OCI-LY7 (cell line): ENCODE data around the gene CNPY2. TPM values are rescaled to one million over a fixed set of nuclear protein-coding genes. Genes with fewer than 3 reads are reported as not detected.
"Not testable (repeated sequence)": the region's sequence is repeated elsewhere in the genome, so short reads cannot be mapped to it uniquely, and the experiment has no call there.

Experiments
- BruUV-seq: library from RNA; stranded (reverse); fragments of 400-500 nt; replicated peaks from 2 replicates; lab custom pipeline; 2021; lab: Mats Ljungman, UMichigan
- CTCF ChIA-PET: fragments of 300-600 bp; sonication (Branson Sonifier 250); formaldehyde crosslinking; loops from one replicate; lab custom pipeline; 2022; ENCODE audit warnings: antibody characterized with exemption; ENCODE audit not compliant: unreplicated experiment; lab: Charles Lee
- POLR2A ChIA-PET: fragments of 300-600 bp; sonication (Branson Sonifier 250); formaldehyde crosslinking; loops from one replicate; lab custom pipeline; 2022; ENCODE audit warnings: antibody characterized with exemption; lab: Charles Lee
- DNase-seq: peaks from one replicate; pipeline ENCODE4 v3.0.0-alpha.2; 2015; ENCODE audit warnings: low spot score
- H2AFZ ChIP-seq: fragments of 200-600 bp; sonication (generic), shearing (Covaris generic); 2 replicates; pipeline ENCODE4 v1.6.1; 2014; ENCODE audit warnings: mild to moderate bottlenecking, antibody characterized with exemption, low read length, moderate library complexity
- H3K27ac ChIP-seq: fragments of 200-600 bp; sonication (generic); 2 replicates; pipeline ENCODE4 v1.5.1; 2014; ENCODE audit warnings: mixed run types, low read depth, mild to moderate bottlenecking, moderate library complexity, low read length, inconsistent platforms; ENCODE audit not compliant: poor library complexity, severe bottlenecking
- H3K36me3 ChIP-seq: fragments of 200-600 bp; sonication (generic); 2 replicates; pipeline ENCODE4 v1.6.1; 2014; ENCODE audit warnings: mild to moderate bottlenecking, antibody characterized with exemption, low read length, moderate library complexity, mixed read lengths; ENCODE audit not compliant: insufficient read depth
- H3K4me1 ChIP-seq: fragments of 200-600 bp; sonication (generic); 2 replicates; pipeline ENCODE4 v1.5.1; 2014; ENCODE audit warnings: mild to moderate bottlenecking, low read length; ENCODE audit not compliant: insufficient read depth, poor library complexity, severe bottlenecking
- H3K4me2 ChIP-seq: fragments of 200-600 bp; sonication (generic); 2 replicates; pipeline ENCODE4 v1.6.1; 2014; ENCODE audit warnings: mild to moderate bottlenecking, low read length
- H3K4me3 ChIP-seq: fragments of 200-600 bp; sonication (generic); 2 replicates; pipeline ENCODE4 v1.5.1; 2014; ENCODE audit warnings: mild to moderate bottlenecking, low read depth, low read length; ENCODE audit not compliant: poor library complexity, severe bottlenecking
- H3K79me2 ChIP-seq: fragments of 200-600 bp; sonication (generic); 2 replicates; pipeline ENCODE4 v1.6.1; 2016; ENCODE audit warnings: low read depth, mild to moderate bottlenecking, low read length, moderate library complexity, mixed read lengths; ENCODE audit not compliant: insufficient read depth
- H3K9me2 ChIP-seq: fragments of 200-600 bp; sonication (generic); 2 replicates; pipeline ENCODE4 v1.6.1; 2016; ENCODE audit warnings: mild to moderate bottlenecking, low read length, mixed read lengths; ENCODE audit not compliant: insufficient read depth
- H3K9me3 ChIP-seq: fragments of 200-600 bp; sonication (generic); 2 replicates; pipeline ENCODE4 v1.6.1; 2014; ENCODE audit warnings: mild to moderate bottlenecking, mixed run types, low read length, mixed read lengths
- H4K20me1 ChIP-seq: fragments of 200-600 bp; sonication (generic); 2 replicates; pipeline ENCODE4 v1.6.1; 2014; ENCODE audit warnings: mild to moderate bottlenecking, antibody characterized with exemption, low read length, moderate library complexity, mixed read lengths; ENCODE audit not compliant: insufficient read depth
- EZH2phosphoT487 ChIP-seq: fragments of 200-600 bp; sonication (generic); IDR thresholded peaks from 2 replicates; pipeline ENCODE4 v1.6.1; 2018; ENCODE audit warnings: low read depth, borderline replicate concordance, mild to moderate bottlenecking, mixed run types, antibody characterized with exemption, low read length, moderate library complexity, mixed read lengths
- intact Hi-C: fragments of 100-400 bp; cut with micrococcal nuclease; formaldehyde crosslinking; loops from one replicate; pipeline ENCODE4 v1.10.0; 2022; ENCODE audit not compliant: unreplicated experiment
- total RNA-seq, 2 experiments: library from RNA; depleted of rRNA in 1 of 2; stranded (reverse); fragments of >200 nt in 1 of 2; shearing (Covaris generic) in 1 of 2; gene quantifications; 2 replicates each; pipeline ENCODE4 v1.2.3, GENCODE V29; 2014 to 2022
- TF ChIP-seq, protein P1 (sequence below): fragments of 200-600 bp; sonication (generic); conservative IDR thresholded peaks from 2 replicates; pipeline ENCODE4 v1.5.1; 2014; ENCODE audit warnings: mild to moderate bottlenecking, antibody characterized with exemption, low read length, moderate library complexity, mixed read lengths

Gene CNPY2
- total RNA-seq, 2 experiments from 2014 or later: 75.5 to 85.5 TPM

DNA sequence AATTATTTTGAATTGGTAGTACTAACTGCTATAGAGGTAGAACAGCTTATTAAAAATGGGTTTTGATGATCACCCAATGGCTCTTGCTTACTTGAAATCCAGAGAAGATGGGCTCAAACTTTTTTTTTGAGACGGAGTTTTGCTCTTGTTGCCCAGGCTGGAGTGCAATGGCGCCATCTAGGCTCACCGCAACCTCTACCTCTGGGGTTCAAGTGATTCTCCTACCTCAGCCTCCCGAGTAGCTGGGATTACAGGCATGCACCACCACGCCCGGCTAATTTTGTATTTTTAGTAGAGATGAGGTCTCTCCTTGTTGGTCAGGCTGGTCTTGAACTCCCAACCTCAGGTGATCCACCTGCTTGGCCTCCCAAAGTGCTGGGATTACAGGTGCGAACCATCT, 52.8 kb downstream of the CNPY2 start:
- POLR2A ChIA-PET: interaction anchor here (0.6 to 0.7 kb wide), 3 partner anchors 58 to 145 kb away, joined by 4 read pairs; no protein-coding TSS in a partner anchor
- H4K20me1 ChIP-seq, H2AFZ ChIP-seq, CTCF ChIA-PET, H3K27ac ChIP-seq, DNase-seq, H3K79me2 ChIP-seq, H3K4me2 ChIP-seq, H3K9me2 ChIP-seq, H3K36me3 ChIP-seq, H3K9me3 ChIP-seq, H3K4me3 ChIP-seq, BruUV-seq, intact Hi-C loops: not testable (repeated sequence)
- H3K4me1 ChIP-seq: peaks cover 22% of the 10 kb centered on the region
- TF ChIP-seq, protein P1, sequence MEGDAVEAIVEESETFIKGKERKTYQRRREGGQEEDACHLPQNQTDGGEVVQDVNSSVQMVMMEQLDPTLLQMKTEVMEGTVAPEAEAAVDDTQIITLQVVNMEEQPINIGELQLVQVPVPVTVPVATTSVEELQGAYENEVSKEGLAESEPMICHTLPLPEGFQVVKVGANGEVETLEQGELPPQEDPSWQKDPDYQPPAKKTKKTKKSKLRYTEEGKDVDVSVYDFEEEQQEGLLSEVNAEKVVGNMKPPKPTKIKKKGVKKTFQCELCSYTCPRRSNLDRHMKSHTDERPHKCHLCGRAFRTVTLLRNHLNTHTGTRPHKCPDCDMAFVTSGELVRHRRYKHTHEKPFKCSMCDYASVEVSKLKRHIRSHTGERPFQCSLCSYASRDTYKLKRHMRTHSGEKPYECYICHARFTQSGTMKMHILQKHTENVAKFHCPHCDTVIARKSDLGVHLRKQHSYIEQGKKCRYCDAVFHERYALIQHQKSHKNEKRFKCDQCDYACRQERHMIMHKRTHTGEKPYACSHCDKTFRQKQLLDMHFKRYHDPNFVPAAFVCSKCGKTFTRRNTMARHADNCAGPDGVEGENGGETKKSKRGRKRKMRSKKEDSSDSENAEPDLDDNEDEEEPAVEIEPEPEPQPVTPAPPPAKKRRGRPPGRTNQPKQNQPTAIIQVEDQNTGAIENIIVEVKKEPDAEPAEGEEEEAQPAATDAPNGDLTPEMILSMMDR: peak; percentile 44; the same call in 1 of the 2 replicates

DNA sequence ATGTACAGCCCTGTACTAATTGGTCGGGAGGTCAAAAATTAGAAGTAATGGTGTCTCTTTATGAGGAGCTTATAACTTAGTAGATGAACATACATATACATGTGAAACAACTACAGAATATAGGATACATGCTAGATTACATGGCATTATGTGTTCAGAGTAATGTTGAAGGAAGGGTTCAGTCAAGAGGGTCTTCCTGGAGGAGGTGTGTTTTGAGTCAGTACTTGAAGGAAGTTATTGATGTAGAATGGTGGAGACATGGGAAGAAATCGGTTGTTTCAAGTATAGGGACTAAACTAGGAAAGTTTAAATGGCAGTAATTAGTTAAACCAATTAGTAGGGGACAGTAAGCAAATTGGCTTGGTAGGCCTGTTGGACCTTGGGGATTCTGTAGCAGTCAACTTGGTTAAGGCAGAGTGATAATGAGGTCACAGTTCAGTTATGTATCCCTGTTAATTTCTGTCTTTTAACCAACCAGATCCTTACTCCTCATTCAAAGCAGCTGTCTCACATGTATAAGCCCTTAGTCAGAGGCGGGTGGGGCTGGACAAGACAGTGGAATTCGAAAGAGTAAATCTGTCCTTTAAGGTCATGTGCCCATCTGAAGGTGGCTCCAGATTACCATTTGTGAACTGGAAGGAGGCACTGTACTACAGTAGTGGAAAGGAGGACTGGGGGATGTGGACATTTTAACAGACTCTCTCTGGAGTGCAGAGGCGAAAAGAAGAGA, 54.1 kb downstream of the CNPY2 start:
- Histone ChIP-seq H3K4me3 (no peak overlapping the region), H3K79me2 (peaks cover 12% of the 10 kb centered on the region; the same call in 1 of the 2 replicates), H3K4me2 (no peak overlapping the region), H2AFZ (no peak overlapping the region), H3K4me1 (peaks cover 22% of the 10 kb centered on the region), H3K9me2 (no peaks in the 10 kb centered on the region), H3K9me3 (no peaks in the 10 kb centered on the region), H3K36me3 (peaks cover 4% of the 10 kb centered on the region; the same call in 1 of the 2 replicates), H4K20me1 (0 out of 2 replicates have a peak, but pooled peaks cover 5% of the 10 kb centered on the region), H3K27ac (no peak overlapping the region)
- CTCF ChIA-PET: no interaction called here
- POLR2A ChIA-PET: no interaction called here
- intact Hi-C loops: no loop called here
- no peak for TF ChIP-seq EZH2phosphoT487
- TF ChIP-seq, protein P1: no peak
- BruUV-seq: no TSS peak
- no peak for DNase-seq

DNA sequence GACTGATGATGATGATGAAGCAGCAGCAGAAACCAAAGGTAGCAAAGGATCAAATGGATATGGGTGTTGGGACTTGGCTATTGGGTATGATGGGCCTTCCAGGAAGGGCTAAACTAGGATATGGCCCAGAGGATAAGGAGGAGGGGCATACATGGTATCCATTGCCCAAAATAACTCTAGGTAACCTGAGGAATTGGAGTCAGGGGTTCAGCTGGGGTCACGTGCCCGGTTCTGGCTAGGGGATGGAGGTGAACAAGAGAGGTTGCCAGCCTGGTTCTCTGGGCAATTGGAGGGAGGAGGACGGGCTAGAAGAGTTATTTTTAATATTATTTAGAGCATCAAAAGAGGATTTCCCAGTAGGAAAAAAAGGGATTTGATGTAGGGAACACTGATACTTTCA, 54.9 kb downstream of the CNPY2 start:
- no peak for DNase-seq
- Histone ChIP-seq H3K36me3 (peaks cover 12% of the 10 kb centered on the region; the same call in 1 of the 2 replicates), H3K4me1 (peaks cover 21% of the 10 kb centered on the region), H3K4me2 (no peak overlapping the region), H3K9me3 (no peaks in the 10 kb centered on the region), H3K27ac (no peak overlapping the region), H4K20me1 (0 out of 2 replicates have a peak, but pooled peaks cover 5% of the 10 kb centered on the region), H3K4me3 (no peak overlapping the region), H2AFZ (no peak overlapping the region), H3K79me2 (peaks cover 17% of the 10 kb centered on the region; the same call in 1 of the 2 replicates), H3K9me2 (no peaks in the 10 kb centered on the region)
- TF ChIP-seq, protein P1: no peak
- TF ChIP-seq EZH2phosphoT487: no peak
- intact Hi-C loops: no loop called here
- ChIA-PET POLR2A (no interaction called here), CTCF (no interaction called here)
- BruUV-seq: no TSS peak
